IMR-90 (cell line): ENCODE results near the gene FANCG. TPM values are rescaled to one million over a fixed set of nuclear protein-coding genes. Genes with fewer than 3 reads are reported as not detected.

ENCODE experiments used
- ATAC-seq: fragments of 200-7000 bp; cut with Tn5 transposase; 2 replicates; pipeline ENCODE4 v1.9.1; 2020; ENCODE audit warnings: low read depth, mild to moderate bottlenecking, moderate library complexity
- BruUV-seq: library from RNA; stranded (reverse); fragments of 400-500 nt; replicated peaks from 2 replicates; lab custom pipeline; 2021; lab: Mats Ljungman, UMichigan
- CTCF ChIA-PET: fragments of 300-600 bp; formaldehyde crosslinking; extraction: SDS; loops from one replicate; lab custom pipeline; 2021; ENCODE audit warnings: antibody characterized with exemption; lab: Yijun Ruan, JAX
- POLR2A ChIA-PET: fragments of 300-600 bp; sonication (Branson Sonifier 250); formaldehyde crosslinking; loops from one replicate; lab custom pipeline; 2022; ENCODE audit warnings: antibody characterized with exemption; ENCODE audit not compliant: unreplicated experiment; lab: Charles Lee
- DNase-seq: peaks from one replicate; pipeline ENCODE4 v3.0.0; 2013
- H2AFZ ChIP-seq: replicated peaks from 2 replicates; pipeline ENCODE3; 2013; ENCODE audit warnings: low read length, mild to moderate bottlenecking; ENCODE audit not compliant: poor library complexity
- H2AK5ac ChIP-seq: 2 replicates; pipeline ENCODE4 v1.6.1; 2013; ENCODE audit warnings: low read depth, low read length, inconsistent platforms
- H2AK9ac ChIP-seq: replicated peaks from 2 replicates; pipeline ENCODE3; 2013; ENCODE audit warnings: mild to moderate bottlenecking, low read depth, low read length, moderate library complexity; ENCODE audit not compliant: poor library complexity
- H2BK120ac ChIP-seq: 2 replicates; pipeline ENCODE4 v1.6.1; 2013; ENCODE audit warnings: low read depth, low read length, inconsistent platforms
- H2BK15ac ChIP-seq: 3 replicates; pipeline ENCODE4 v1.6.1; 2013; ENCODE audit warnings: low read depth, low read length, inconsistent platforms
- H2BK20ac ChIP-seq: 2 replicates; pipeline ENCODE4 v1.6.1; 2013; ENCODE audit warnings: low read depth, mild to moderate bottlenecking, inconsistent platforms, low read length, moderate library complexity
- H2BK5ac ChIP-seq: 2 replicates; pipeline ENCODE4 v1.6.1; 2013; ENCODE audit warnings: mild to moderate bottlenecking, low read depth, low read length, inconsistent platforms; ENCODE audit not compliant: poor library complexity, severe bottlenecking
- H3K14ac ChIP-seq: replicated peaks from 2 replicates; pipeline ENCODE4 v1.6.1; 2013; ENCODE audit warnings: low read depth, low read length, inconsistent platforms
- H3K18ac ChIP-seq: 2 replicates; pipeline ENCODE4 v1.6.1; 2013; ENCODE audit warnings: low read depth, low read length, control low read depth
- H3K23ac ChIP-seq: 2 replicates; pipeline ENCODE4 v1.6.1; 2013; ENCODE audit warnings: low read depth, low read length, inconsistent platforms
- H3K27ac ChIP-seq: 2 replicates; pipeline ENCODE4 v1.5.1; 2013; ENCODE audit warnings: mild to moderate bottlenecking, control low read depth, low read length; ENCODE audit not compliant: insufficient read depth
- H3K27me3 ChIP-seq: 2 replicates; pipeline ENCODE4 v1.6.1; 2013; ENCODE audit warnings: low read length; ENCODE audit not compliant: control insufficient read depth, insufficient read depth
- H3K36me3 ChIP-seq: 2 replicates; pipeline ENCODE4 v1.6.1; 2013; ENCODE audit warnings: low read length, mixed read lengths; ENCODE audit not compliant: control insufficient read depth, insufficient read depth
- H3K4ac ChIP-seq: 2 replicates; pipeline ENCODE4 v1.6.1; 2013; ENCODE audit warnings: low read depth, low read length, inconsistent platforms
- H3K4me1 ChIP-seq: 2 replicates; pipeline ENCODE4 v1.6.1; 2013; ENCODE audit warnings: low read length, mixed read lengths; ENCODE audit not compliant: control insufficient read depth, insufficient read depth
- H3K4me2 ChIP-seq: 2 replicates; pipeline ENCODE4 v1.6.1; 2013; ENCODE audit warnings: low read depth, mild to moderate bottlenecking, control low read depth, low read length, moderate library complexity
- H3K4me3 ChIP-seq: 2 replicates; pipeline ENCODE4 v1.5.1; 2013; ENCODE audit warnings: low read depth, mild to moderate bottlenecking, control low read depth, low read length, moderate library complexity; ENCODE audit not compliant: insufficient read depth
- H3K56ac ChIP-seq: 2 replicates; pipeline ENCODE4 v1.6.1; 2013; ENCODE audit warnings: low read length, inconsistent platforms; ENCODE audit not compliant: insufficient read depth; ENCODE audit errors: extremely low read depth
- H3K79me1 ChIP-seq, 2 experiments: 2 replicates each; pipeline ENCODE4 v1.6.1; 2013; ENCODE audit warnings: low read length in 2 of 2, inconsistent platforms in 1 of 2, low read depth in 1 of 2
- H3K9ac ChIP-seq: 2 replicates; pipeline ENCODE4 v1.6.1; 2013; ENCODE audit warnings: low read depth, low read length, control low read depth
- H3K9me1 ChIP-seq: 2 replicates; pipeline ENCODE4 v1.6.1; 2013; ENCODE audit warnings: low read length, inconsistent platforms; ENCODE audit not compliant: insufficient read depth
- H3K9me3 ChIP-seq: 2 replicates; pipeline ENCODE4 v1.6.1; 2013; ENCODE audit warnings: low read length; ENCODE audit not compliant: control insufficient read depth, insufficient read depth
- H4K20me1 ChIP-seq: 2 replicates; pipeline ENCODE4 v1.6.1; 2013; ENCODE audit warnings: low read length, inconsistent platforms; ENCODE audit not compliant: insufficient read depth
- H4K5ac ChIP-seq: 2 replicates; pipeline ENCODE4 v1.6.1; 2013; ENCODE audit warnings: mild to moderate bottlenecking, low read depth, low read length, control low read depth
- H4K8ac ChIP-seq, 2 experiments: 2 replicates each; pipeline ENCODE4 v1.6.1; 2013; ENCODE audit warnings: low read depth in 2 of 2, low read length in 2 of 2, control low read depth in 1 of 2, inconsistent platforms in 1 of 2
- H4K91ac ChIP-seq: 2 replicates; pipeline ENCODE4 v1.6.1; 2013; ENCODE audit warnings: low read depth, low read length, inconsistent platforms; ENCODE audit not compliant: insufficient read depth
- BHLHE40 ChIP-seq: fragments of 150-350 bp; IDR thresholded peaks from 2 replicates; pipeline ENCODE4 v1.6.1; 2016; ENCODE audit warnings: mild to moderate bottlenecking, low read depth, low read length
- CEBPB ChIP-seq: IDR thresholded peaks from 2 replicates; pipeline ENCODE4 v1.6.1; 2012; ENCODE audit warnings: low read depth, low read length, improper control_type of control experiment
- CHD1 ChIP-seq: IDR thresholded peaks from 2 replicates; pipeline ENCODE4 v1.6.1; 2012; ENCODE audit warnings: low read depth, low read length, improper control_type of control experiment
- FOS ChIP-seq: fragments of 150-350 bp; IDR thresholded peaks from 2 replicates; pipeline ENCODE4 v1.6.1; 2016; ENCODE audit warnings: low read depth, low read length
- MAFK ChIP-seq: IDR thresholded peaks from 2 replicates; pipeline ENCODE4 v1.6.1; 2012; ENCODE audit warnings: low read depth, low read length, improper control_type of control experiment
- MAZ ChIP-seq: IDR thresholded peaks from 2 replicates; pipeline ENCODE4 v1.6.1; 2012; ENCODE audit warnings: low read depth, mild to moderate bottlenecking, low read length, improper control_type of control experiment, moderate library complexity, borderline replicate concordance
- MXI1 ChIP-seq: IDR thresholded peaks from 2 replicates; pipeline ENCODE4 v1.6.1; 2012; ENCODE audit warnings: low read depth, mild to moderate bottlenecking, low read length, moderate library complexity, borderline replicate concordance
- POLR2A ChIP-seq: IDR thresholded peaks from 2 replicates; pipeline ENCODE4 v1.6.1; 2012; ENCODE audit warnings: mild to moderate bottlenecking, low read depth, low read length
- RCOR1 ChIP-seq: IDR thresholded peaks from 2 replicates; pipeline ENCODE4 v1.6.1; 2012; ENCODE audit warnings: mild to moderate bottlenecking, low read length, improper control_type of control experiment; ENCODE audit not compliant: insufficient replicate concordance
- RFX5 ChIP-seq: IDR thresholded peaks from 2 replicates; pipeline ENCODE4 v1.8.0; 2012; ENCODE audit warnings: low read depth, mild to moderate bottlenecking, low read length, moderate library complexity
- SMC3 ChIP-seq: fragments of 150-350 bp; IDR thresholded peaks from 2 replicates; pipeline ENCODE4 v1.6.1; 2016; ENCODE audit warnings: low read depth, mild to moderate bottlenecking, antibody characterized with exemption, low read length, moderate library complexity
- WGBS, 2 experiments: methylation state at CpG; one replicate each; pipeline versions ENCODE4 v1.1.5 to v1.1.7; 2013; ENCODE audit warnings: missing lambda C conversion rate in 2 of 2; ENCODE audit not compliant: insufficient read length in 1 of 2; ENCODE audit errors: extremely low coverage in 2 of 2; 5-methylcytosine and 5-hydroxymethylcytosine counted together
- dilution Hi-C: fragments of 300-500 bp; cut with HindIII; formaldehyde crosslinking; loops from one replicate; pipeline ENCODE4 v1.14.3; 2018; ENCODE audit warnings: low sequenced_read_pairs; ENCODE audit not compliant: unreplicated experiment
- in situ Hi-C: fragments of 300-500 bp; cut with MboI; formaldehyde crosslinking; loops from 3 replicates; pipeline ENCODE4 v1.14.3; 2019; ENCODE audit warnings: low sequenced_read_pairs, inconsistent platforms, mixed read lengths
- intact Hi-C: fragments of 100-400 bp; cut with micrococcal nuclease; formaldehyde crosslinking; loops from 2 replicates; pipeline ENCODE4 v1.10.0; 2022
- polyA plus RNA-seq, 3 experiments: library from polyadenylated mRNA; depleted of rRNA; stranded (reverse); fragments of >200 nt; gene quantifications; 2 replicates each; pipeline ENCODE4 v1.2.3, GENCODE V29; 2012; ENCODE audit warnings: low replicate concordance in 1 of 3
- total RNA-seq: library from RNA; depleted of rRNA; stranded (reverse); fragments of >200 nt; gene quantifications from 2 replicates; pipeline ENCODE4 v1.2.3, GENCODE V29; 2012
- TF ChIP-seq, protein P1 (sequence below): conservative IDR thresholded peaks from 2 replicates; pipeline ENCODE4 v1.5.1; 2012; ENCODE audit warnings: mild to moderate bottlenecking, low read depth, low read length, improper control_type of control experiment
- TF ChIP-seq, protein P2 (sequence below): fragments of 150-350 bp; IDR thresholded peaks from 2 replicates; pipeline ENCODE4 v1.6.1; 2017; ENCODE audit warnings: mild to moderate bottlenecking, antibody characterized with exemption, low read length, low read depth
- TF ChIP-seq, protein P3 (sequence below): fragments of 150-350 bp; IDR thresholded peaks from 2 replicates; pipeline ENCODE4 v1.6.1; 2016; ENCODE audit warnings: low read depth, mild to moderate bottlenecking, low read length, moderate library complexity, borderline replicate concordance

Gene FANCG
- total and polyA plus RNA-seq, 2 of the 4 experiments (the other 2 are of a cell fraction) = 16.1 to 19.3 TPM

- Histone ChIP-seq H4K91ac (no peak overlapping the region), H3K23ac (no peak overlapping the region), H3K4me2 (no peak overlapping the region), H2AK9ac (no peak overlapping the region), H3K9me3 (no peaks in the 10 kb centered on the region), H3K27me3 (no peaks in the 10 kb centered on the region), H3K4me1 (peaks cover 16% of the 10 kb centered on the region), H2BK15ac (no peak overlapping the region), H3K4ac (no peak overlapping the region), H4K5ac (no peak overlapping the region), H3K14ac (no peak overlapping the region), H4K8ac (no peak overlapping the region), H2BK120ac (no peak overlapping the region), H3K27ac (no peak overlapping the region), H2AFZ (no peak overlapping the region), H3K36me3 (peaks cover 33% of the 10 kb centered on the region), H3K18ac (no peak overlapping the region), H4K20me1 (peaks cover 9% of the 10 kb centered on the region; the same call in 1 of the 2 replicates), H3K79me1 (peaks cover 21 to 44% of the 10 kb centered on the region in 2 experiments; a peak in 3 of 4 replicates), H3K9me1 (peaks cover 22% of the 10 kb centered on the region), H3K56ac (no peak overlapping the region), H3K9ac (no peak overlapping the region), H3K4me3 (no peak overlapping the region), H2BK20ac (no peak overlapping the region), H2AK5ac (no peak overlapping the region), H2BK5ac (no peak overlapping the region)
- ChIA-PET CTCF (no interaction called here), POLR2A (interaction anchor here (0.6 kb wide), 1 partner anchor 622 kb away, joined by 3 read pairs; no protein-coding TSS in a partner anchor)
- intact Hi-C loops (no loop called here), in situ Hi-C loops (no loop called here), dilution Hi-C loops (no loop called here)
- ATAC-seq = no peak
- DNase-seq = no peak
- WGBS, 2 experiments = 100% methylated on average over 2 of the region's 18 CpGs; no CpG with 5 or more reads in 1 of the 2 experiments
- no TSS peak for BruUV-seq
- TF ChIP-seq MAFK (no peak), SMC3 (no peak), POLR2A (no peak), CHD1 (no peak), RCOR1 (no peak), BHLHE40 (no peak), CEBPB (no peak), RFX5 (no peak), MXI1 (no peak), FOS (no peak), MAZ (no peak)
- TF ChIP-seq, protein P1, sequence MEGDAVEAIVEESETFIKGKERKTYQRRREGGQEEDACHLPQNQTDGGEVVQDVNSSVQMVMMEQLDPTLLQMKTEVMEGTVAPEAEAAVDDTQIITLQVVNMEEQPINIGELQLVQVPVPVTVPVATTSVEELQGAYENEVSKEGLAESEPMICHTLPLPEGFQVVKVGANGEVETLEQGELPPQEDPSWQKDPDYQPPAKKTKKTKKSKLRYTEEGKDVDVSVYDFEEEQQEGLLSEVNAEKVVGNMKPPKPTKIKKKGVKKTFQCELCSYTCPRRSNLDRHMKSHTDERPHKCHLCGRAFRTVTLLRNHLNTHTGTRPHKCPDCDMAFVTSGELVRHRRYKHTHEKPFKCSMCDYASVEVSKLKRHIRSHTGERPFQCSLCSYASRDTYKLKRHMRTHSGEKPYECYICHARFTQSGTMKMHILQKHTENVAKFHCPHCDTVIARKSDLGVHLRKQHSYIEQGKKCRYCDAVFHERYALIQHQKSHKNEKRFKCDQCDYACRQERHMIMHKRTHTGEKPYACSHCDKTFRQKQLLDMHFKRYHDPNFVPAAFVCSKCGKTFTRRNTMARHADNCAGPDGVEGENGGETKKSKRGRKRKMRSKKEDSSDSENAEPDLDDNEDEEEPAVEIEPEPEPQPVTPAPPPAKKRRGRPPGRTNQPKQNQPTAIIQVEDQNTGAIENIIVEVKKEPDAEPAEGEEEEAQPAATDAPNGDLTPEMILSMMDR = no peak
- TF ChIP-seq, protein P2, sequence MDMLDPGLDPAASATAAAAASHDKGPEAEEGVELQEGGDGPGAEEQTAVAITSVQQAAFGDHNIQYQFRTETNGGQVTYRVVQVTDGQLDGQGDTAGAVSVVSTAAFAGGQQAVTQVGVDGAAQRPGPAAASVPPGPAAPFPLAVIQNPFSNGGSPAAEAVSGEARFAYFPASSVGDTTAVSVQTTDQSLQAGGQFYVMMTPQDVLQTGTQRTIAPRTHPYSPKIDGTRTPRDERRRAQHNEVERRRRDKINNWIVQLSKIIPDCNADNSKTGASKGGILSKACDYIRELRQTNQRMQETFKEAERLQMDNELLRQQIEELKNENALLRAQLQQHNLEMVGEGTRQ = no peak
- TF ChIP-seq, protein P3, sequence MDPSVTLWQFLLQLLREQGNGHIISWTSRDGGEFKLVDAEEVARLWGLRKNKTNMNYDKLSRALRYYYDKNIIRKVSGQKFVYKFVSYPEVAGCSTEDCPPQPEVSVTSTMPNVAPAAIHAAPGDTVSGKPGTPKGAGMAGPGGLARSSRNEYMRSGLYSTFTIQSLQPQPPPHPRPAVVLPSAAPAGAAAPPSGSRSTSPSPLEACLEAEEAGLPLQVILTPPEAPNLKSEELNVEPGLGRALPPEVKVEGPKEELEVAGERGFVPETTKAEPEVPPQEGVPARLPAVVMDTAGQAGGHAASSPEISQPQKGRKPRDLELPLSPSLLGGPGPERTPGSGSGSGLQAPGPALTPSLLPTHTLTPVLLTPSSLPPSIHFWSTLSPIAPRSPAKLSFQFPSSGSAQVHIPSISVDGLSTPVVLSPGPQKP = no peak
Observed at GRCh38 chr9:35107297-35108290, 27.9 kb upstream of the FANCG start.
